ENCODE results near the gene MAPK8IP1.
A peak's percentile ranks its signal among the peaks of the same experiment; 100 is the strongest.

The MAPK8IP1 gene

DNA sequence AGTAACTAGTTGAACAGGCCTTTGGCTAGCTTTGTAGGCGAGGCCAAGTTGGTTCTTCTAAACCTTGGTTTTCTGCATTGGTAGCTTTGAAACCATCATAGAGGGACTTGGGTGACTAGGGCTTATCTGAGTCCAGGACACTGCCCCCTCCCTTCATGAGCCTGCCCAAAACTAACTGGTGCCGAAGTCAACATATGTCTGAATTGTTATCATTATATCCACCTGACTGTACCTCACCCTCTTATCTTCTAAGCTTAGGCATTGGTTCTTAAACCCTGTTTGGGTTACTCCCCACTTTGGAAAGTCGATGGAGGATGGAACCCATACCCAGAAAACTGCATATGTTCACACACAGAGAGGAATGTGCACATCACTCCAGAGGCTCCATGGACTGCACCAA is 7.6 kb upstream of the MAPK8IP1 start:
- Histone ChIP-seq H3K36me3 (ENCODE audit: control insufficient read depth, insufficient read depth, low read length) (peaks cover 62% of the 10 kb centered on the region), H3K27me3 (replicated peaks; ENCODE audit: control insufficient read depth, insufficient read depth, low read length, poor library complexity, severe bottlenecking) (no peaks in the 10 kb centered on the region), H3K4me1 (ENCODE audit: control insufficient read depth, insufficient read depth, low read length, poor library complexity, severe bottlenecking) (no peaks in the 10 kb centered on the region), H3K9me3 (ENCODE audit: control insufficient read depth, low read length) (no peaks in the 10 kb centered on the region), H3K27ac (ENCODE audit: insufficient read depth, low read length, poor library complexity, severe bottlenecking) (no peak overlapping the region), H3K4me3 (ENCODE audit: insufficient read depth, low read depth, low read length, poor library complexity, severe bottlenecking) (no peak overlapping the region)
- no peak for DNase-seq

DNA sequence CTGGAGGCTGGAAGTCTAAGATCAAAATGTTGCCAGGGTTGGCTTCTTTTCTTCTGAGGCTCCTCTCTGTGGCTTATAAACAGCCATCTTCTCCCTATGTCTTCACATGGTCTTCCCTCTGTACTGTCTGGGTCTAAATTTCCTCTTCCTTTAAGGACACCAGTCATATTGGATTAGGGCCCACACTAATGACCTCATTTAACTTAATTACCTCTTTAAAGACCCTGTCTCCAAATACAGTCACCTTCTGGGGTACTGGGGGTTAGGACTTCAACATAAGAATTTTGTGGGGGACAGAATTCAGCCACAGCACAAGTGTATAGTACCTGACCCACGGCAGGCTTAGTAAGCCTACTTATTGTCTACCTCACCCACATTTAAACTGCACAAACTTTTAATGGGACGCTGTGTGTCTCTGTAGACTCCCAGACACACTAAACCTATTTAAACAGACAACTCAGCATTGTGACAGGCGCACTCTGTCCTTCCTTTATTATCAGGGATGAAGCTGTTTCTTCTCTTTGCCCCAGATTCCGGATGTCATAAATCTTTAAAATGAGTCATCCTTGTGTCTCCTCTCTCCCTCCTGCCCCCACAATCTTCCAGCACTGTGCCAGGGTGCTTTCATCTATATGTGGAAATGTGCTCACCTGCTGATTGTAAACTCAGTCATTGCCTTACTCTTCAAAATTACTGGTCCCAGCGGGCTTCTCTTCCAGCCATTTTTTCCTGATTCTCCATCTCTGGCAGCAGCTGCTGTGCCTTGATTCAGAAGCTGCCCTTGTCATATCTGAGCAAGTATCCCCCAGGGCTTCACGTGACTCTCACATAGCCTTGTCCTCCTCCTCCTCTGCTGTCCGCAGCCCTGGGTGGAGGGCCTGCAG is 5.4 kb upstream of the MAPK8IP1 start:
- no peaks in the 10 kb centered on the region for H3K9me3 ChIP-seq (ENCODE audit: control insufficient read depth, low read length)
- H3K27ac ChIP-seq (ENCODE audit: insufficient read depth, low read length, poor library complexity, severe bottlenecking), result no peak overlapping the region
- H3K36me3 ChIP-seq (ENCODE audit: control insufficient read depth, insufficient read depth, low read length), result peaks cover 52% of the 10 kb centered on the region
- H3K27me3 ChIP-seq (replicated peaks; ENCODE audit: control insufficient read depth, insufficient read depth, low read length, poor library complexity, severe bottlenecking), result no peaks in the 10 kb centered on the region
- no peak overlapping the region for H3K4me3 ChIP-seq (ENCODE audit: insufficient read depth, low read depth, low read length, poor library complexity, severe bottlenecking)
- H3K4me1 ChIP-seq (ENCODE audit: control insufficient read depth, insufficient read depth, low read length, poor library complexity, severe bottlenecking), result peaks cover 3% of the 10 kb centered on the region
- DNase-seq, result no peak

DNA sequence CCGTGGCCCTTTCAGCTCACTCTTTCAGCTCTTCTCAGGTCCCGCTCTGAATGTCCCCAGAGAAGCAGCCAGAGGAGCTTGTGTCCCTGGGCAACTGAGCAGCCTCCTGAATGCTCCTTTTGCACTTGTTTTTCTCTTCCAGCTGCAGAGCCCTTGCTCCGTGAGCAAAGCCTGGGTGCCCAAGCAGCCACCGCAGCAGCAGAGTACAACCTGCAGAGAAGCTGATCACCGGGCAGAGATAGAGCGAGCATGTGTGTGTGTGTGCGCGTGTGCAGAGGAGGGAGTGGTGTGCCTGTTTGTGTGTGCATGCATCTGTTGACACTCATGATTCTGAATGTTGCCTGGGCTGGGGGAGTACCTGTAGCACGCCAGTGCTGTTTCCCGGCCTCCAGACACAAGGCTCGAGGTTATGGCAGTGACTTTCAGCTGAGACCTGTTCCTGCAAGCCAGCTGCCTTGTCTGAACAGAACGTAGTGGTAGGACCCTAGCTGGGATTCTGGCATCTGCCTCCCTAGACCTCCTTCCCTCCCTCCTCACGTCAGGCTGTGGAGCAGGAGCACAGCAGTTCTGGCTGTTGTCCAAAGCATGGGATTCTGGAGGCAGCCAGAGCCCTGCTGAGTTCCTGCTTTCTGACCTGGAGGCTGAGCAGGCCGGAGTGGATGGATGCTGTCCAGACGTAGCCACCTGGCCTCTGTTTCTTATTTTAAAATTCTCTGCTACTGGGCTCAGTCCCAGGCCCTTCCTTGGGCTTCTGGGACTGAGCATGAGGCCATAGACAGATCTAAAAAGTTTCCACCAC is 4.5 kb upstream of the MAPK8IP1 start:
- H3K36me3 ChIP-seq (ENCODE audit: control insufficient read depth, insufficient read depth, low read length), result peaks cover 49% of the 10 kb centered on the region
- peaks cover 9% of the 10 kb centered on the region for H3K4me1 ChIP-seq (ENCODE audit: control insufficient read depth, insufficient read depth, low read length, poor library complexity, severe bottlenecking)
- no peak overlapping the region for H3K27ac ChIP-seq (ENCODE audit: insufficient read depth, low read length, poor library complexity, severe bottlenecking)
- no peak overlapping the region for H3K4me3 ChIP-seq (ENCODE audit: insufficient read depth, low read depth, low read length, poor library complexity, severe bottlenecking)
- no peaks in the 10 kb centered on the region for H3K9me3 ChIP-seq (ENCODE audit: control insufficient read depth, low read length)
- H3K27me3 ChIP-seq (replicated peaks; ENCODE audit: control insufficient read depth, insufficient read depth, low read length, poor library complexity, severe bottlenecking), result no peaks in the 10 kb centered on the region
- DNase-seq, result no peak

DNA sequence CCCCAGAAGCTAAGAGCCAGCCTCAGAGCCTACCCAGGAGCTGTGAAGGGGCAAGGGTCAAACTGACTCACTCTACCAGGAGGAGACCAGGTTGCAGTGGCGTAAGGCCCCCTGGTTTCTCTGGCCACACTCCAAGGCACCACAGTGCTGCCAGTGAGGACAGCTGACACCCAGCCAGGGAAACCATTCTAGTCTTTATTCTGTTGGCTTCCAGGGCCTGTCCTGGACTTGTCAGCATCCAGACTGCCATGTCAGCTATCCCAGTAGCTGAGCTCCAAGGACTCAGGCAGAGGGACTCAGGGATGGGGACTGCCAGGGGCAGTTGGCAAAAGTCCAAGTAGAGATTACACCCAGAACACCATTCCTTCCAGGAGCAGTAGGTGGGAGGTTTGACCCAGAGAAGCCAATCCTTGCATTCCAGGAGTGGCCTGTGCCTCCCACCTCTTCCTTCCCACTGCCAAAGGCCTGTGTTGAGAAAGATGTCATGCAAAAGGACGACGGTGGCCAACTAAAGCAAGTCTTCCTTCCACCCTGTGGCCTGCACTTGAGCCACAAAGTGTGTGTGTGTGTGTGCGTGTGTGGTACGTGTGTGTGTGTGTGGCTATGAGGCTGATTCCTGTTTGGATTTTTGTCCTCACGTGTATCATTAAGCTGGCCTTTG is 3.6 kb upstream of the MAPK8IP1 start:
- Histone ChIP-seq H3K9me3 (ENCODE audit: control insufficient read depth, low read length) (no peaks in the 10 kb centered on the region), H3K36me3 (ENCODE audit: control insufficient read depth, insufficient read depth, low read length) (peaks cover 42% of the 10 kb centered on the region), H3K4me1 (ENCODE audit: control insufficient read depth, insufficient read depth, low read length, poor library complexity, severe bottlenecking) (peaks cover 11% of the 10 kb centered on the region), H3K4me3 (ENCODE audit: insufficient read depth, low read depth, low read length, poor library complexity, severe bottlenecking) (no peak overlapping the region), H3K27me3 (replicated peaks; ENCODE audit: control insufficient read depth, insufficient read depth, low read length, poor library complexity, severe bottlenecking) (no peaks in the 10 kb centered on the region), H3K27ac (ENCODE audit: insufficient read depth, low read length, poor library complexity, severe bottlenecking) (no peak overlapping the region)
- no peak for DNase-seq

DNA sequence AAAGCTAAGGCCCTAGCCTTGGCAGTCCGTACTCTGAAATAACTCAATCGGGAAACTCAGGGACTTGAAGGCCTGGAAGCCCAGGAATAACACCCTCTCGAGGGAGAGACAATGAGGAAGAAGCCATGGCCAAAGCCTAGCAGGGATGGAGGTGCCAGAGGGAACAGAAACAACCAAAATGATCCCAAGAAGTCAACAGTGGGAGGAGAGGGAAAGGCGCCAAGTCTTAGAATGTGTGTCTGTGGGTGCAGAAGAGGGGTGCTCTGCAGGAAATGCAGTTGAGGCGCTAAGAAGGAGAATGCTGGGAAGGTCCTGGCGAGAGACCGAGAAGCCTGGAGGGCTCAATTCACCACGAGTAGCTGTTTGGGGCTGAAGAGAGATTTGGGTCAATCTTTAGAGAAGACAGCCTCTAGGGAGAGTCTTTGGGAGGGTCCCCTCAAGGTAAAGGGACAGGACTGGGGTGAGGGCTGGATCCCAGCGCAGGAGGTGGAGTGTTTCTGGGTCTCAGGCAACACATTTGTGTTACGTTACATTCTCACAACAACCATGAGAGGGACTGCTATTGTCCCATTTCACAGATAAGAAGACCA is 760 bp upstream of the MAPK8IP1 start:
- H3K36me3 ChIP-seq (ENCODE audit: control insufficient read depth, insufficient read depth, low read length), result peaks cover 21% of the 10 kb centered on the region
- no peak for DNase-seq
- no peaks in the 10 kb centered on the region for H3K9me3 ChIP-seq (ENCODE audit: control insufficient read depth, low read length)
- H3K4me1 ChIP-seq (ENCODE audit: control insufficient read depth, insufficient read depth, low read length, poor library complexity, severe bottlenecking), result peaks cover 11% of the 10 kb centered on the region
- no peak overlapping the region for H3K27ac ChIP-seq (ENCODE audit: insufficient read depth, low read length, poor library complexity, severe bottlenecking)
- no peak overlapping the region for H3K4me3 ChIP-seq (ENCODE audit: insufficient read depth, low read depth, low read length, poor library complexity, severe bottlenecking)
- H3K27me3 ChIP-seq (replicated peaks; ENCODE audit: control insufficient read depth, insufficient read depth, low read length, poor library complexity, severe bottlenecking), result no peaks in the 10 kb centered on the region

DNA sequence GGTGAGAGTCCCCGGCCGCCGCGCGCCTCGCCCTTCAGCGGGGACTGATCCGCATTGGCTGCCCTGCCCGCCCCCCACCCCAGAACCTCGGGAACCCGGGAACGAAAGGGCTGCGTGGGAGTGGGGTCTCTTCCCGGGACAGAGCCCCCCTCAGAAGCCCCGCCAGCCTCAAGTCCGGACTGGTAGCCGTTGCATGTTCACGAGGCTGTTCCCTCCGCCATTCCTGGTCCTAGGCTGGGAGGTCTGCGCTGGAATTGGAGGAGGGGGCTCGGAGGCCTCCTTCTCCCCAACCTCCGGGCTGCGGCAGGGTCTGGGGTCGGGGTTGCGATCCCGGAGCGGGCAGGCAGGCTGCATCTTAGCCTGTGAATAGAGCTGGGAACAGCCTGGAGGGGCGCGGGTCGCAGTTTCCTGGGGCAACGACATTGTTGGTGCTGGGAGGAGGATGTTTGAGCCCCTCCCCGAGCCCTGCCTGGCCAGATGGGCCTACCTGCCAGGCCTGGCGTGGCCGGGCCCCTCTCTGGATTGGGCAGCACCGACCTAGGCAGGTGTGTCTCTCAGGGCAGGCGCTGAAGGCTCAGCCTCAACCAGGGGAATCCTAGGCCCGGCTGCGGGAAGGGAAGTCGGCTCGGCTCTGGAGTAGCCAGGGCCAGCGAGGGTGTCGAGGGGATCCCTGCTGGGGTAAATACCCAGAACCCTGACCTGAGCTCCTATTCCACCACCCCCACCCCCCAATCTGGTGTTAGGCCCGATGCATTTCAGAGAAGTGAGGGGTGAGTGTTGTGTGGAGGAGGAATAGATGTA is 670 bp downstream of the MAPK8IP1 start:
- Histone ChIP-seq H3K27me3 (replicated peaks; ENCODE audit: control insufficient read depth, insufficient read depth, low read length, poor library complexity, severe bottlenecking) (no peaks in the 10 kb centered on the region), H3K4me3 (ENCODE audit: insufficient read depth, low read depth, low read length, poor library complexity, severe bottlenecking) (peak overlapping the region; percentile 52), H3K27ac (ENCODE audit: insufficient read depth, low read length, poor library complexity, severe bottlenecking) (no peak overlapping the region), H3K4me1 (ENCODE audit: control insufficient read depth, insufficient read depth, low read length, poor library complexity, severe bottlenecking) (peaks cover 11% of the 10 kb centered on the region), H3K36me3 (ENCODE audit: control insufficient read depth, insufficient read depth, low read length) (peaks cover 8% of the 10 kb centered on the region), H3K9me3 (ENCODE audit: control insufficient read depth, low read length) (no peaks in the 10 kb centered on the region)
- DNase-seq, result no peak

DNA sequence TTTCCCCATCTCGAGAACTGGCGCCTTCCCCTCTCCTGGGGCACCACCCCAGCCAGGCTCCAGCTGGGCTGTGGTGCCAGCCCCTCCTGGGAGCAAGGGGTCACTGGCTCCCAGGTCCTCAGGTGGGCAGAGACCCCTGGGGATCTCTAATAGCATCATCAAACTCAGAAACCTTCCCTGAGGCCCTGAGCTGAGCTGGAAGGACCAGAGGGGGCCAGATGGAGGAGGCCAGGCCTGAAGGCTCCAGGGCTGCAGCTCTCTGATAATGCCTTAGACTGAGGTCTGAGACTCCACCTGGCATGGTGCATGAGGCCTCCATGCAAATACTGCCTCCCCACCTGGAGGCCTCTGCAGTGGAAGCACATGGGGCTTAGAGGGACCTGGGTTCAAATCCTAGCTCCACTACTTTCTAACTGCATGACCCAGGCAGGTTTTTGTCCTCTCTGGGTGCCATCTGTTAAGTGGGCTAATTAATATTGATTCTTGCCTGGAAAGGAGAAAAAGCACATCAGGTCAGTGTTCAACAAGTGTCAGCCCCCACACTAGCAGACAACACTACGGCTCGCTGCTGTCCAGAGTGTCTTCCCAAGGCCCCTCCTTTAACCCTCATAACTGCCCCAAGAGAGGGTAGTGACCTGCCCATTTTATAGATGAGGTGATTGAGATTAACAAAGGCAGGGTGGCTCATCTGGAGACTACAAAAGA is 1.5 kb downstream of the MAPK8IP1 start:
- Histone ChIP-seq H3K27ac (ENCODE audit: insufficient read depth, low read length, poor library complexity, severe bottlenecking) (no peak overlapping the region), H3K4me3 (ENCODE audit: insufficient read depth, low read depth, low read length, poor library complexity, severe bottlenecking) (no peak overlapping the region), H3K27me3 (replicated peaks; ENCODE audit: control insufficient read depth, insufficient read depth, low read length, poor library complexity, severe bottlenecking) (no peaks in the 10 kb centered on the region), H3K4me1 (ENCODE audit: control insufficient read depth, insufficient read depth, low read length, poor library complexity, severe bottlenecking) (peaks cover 11% of the 10 kb centered on the region), H3K9me3 (ENCODE audit: control insufficient read depth, low read length) (no peaks in the 10 kb centered on the region), H3K36me3 (ENCODE audit: control insufficient read depth, insufficient read depth, low read length) (no peaks in the 10 kb centered on the region)
- no peak for DNase-seq

DNA sequence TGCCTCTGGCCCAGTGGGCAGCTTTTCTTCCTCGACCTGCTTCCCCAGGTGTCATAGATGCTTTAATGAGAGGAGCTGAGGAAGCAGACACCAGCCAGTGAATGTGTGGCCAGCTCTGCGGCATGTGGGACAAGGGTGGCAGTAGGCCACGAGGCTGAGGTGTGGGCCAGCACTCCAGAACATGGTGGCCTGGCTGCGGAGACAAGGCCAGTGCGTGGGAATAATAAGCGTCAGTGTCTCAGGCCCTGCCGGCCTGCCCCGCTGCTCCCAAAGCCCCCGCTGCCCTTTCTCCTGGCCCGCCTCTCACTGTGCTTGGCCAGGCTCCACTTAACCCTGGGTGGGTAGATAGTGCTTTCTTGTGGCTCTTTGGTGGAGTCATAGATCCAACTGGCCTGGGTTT is 2.1 kb downstream of the MAPK8IP1 start:
- H3K9me3 ChIP-seq (ENCODE audit: control insufficient read depth, low read length), result no peaks in the 10 kb centered on the region
- DNase-seq, result no peak
- H3K36me3 ChIP-seq (ENCODE audit: control insufficient read depth, insufficient read depth, low read length), result no peaks in the 10 kb centered on the region
- peaks cover 11% of the 10 kb centered on the region for H3K4me1 ChIP-seq (ENCODE audit: control insufficient read depth, insufficient read depth, low read length, poor library complexity, severe bottlenecking)
- no peaks in the 10 kb centered on the region for H3K27me3 ChIP-seq (replicated peaks; ENCODE audit: control insufficient read depth, insufficient read depth, low read length, poor library complexity, severe bottlenecking)
- no peak overlapping the region for H3K27ac ChIP-seq (ENCODE audit: insufficient read depth, low read length, poor library complexity, severe bottlenecking)
- no peak overlapping the region for H3K4me3 ChIP-seq (ENCODE audit: insufficient read depth, low read depth, low read length, poor library complexity, severe bottlenecking)

DNA sequence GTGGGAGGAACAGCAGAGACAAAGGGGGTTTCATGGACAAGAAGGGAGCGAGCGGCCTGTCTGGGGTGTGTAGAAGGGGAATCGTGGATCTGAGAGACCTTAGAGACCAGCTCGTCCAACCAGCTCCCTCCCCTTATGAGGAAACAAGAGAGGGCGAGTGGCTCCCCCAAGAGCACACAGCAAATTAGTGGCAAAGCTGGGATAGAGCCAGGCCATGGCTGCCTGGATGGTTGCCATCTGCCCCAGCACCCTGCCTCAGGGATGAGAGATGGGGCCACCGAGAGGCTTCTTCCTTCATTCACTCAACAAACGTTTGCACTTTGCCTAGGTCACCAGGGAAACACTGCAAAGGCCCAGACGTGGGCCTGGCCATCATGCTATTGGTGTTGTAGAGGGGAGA is 4.1 kb downstream of the MAPK8IP1 start:
- Histone ChIP-seq H3K4me3 (ENCODE audit: insufficient read depth, low read depth, low read length, poor library complexity, severe bottlenecking) (no peak overlapping the region), H3K27ac (ENCODE audit: insufficient read depth, low read length, poor library complexity, severe bottlenecking) (no peak overlapping the region), H3K9me3 (ENCODE audit: control insufficient read depth, low read length) (no peaks in the 10 kb centered on the region), H3K27me3 (replicated peaks; ENCODE audit: control insufficient read depth, insufficient read depth, low read length, poor library complexity, severe bottlenecking) (no peaks in the 10 kb centered on the region), H3K4me1 (ENCODE audit: control insufficient read depth, insufficient read depth, low read length, poor library complexity, severe bottlenecking) (peaks cover 11% of the 10 kb centered on the region), H3K36me3 (ENCODE audit: control insufficient read depth, insufficient read depth, low read length) (no peaks in the 10 kb centered on the region)
- no peak for DNase-seq
